Renal pelvis (tissue), 4 donors: ENCODE data around the gene SORCS1. TPM values are rescaled to one million over a fixed set of nuclear protein-coding genes. Genes with fewer than 3 reads are reported as not detected.
"Not testable (repeated sequence)": the region's sequence is repeated elsewhere in the genome, so short reads cannot be mapped to it uniquely, and the experiment has no call there.

ENCODE experiments used
- DNase-seq: peaks from one replicate; pipeline ENCODE4 v3.0.0-alpha.2; 2013
- polyA plus RNA-seq, 3 donors: library from polyadenylated mRNA; unstranded; fragments of 120-200 nt; gene quantifications; one replicate each; pipeline ENCODE4 v1.2.1, GENCODE V29; 2013; ENCODE audit not compliant: insufficient read length in 3 of 3

Gene SORCS1
- polyA plus RNA-seq, 3 donors: 9.9 to 17.5 (median 14.5) TPM

GRCh38 chr10:107054469-107055156 is 109.9 kb downstream of the SORCS1 start:
- no peak for DNase-seq

DNA sequence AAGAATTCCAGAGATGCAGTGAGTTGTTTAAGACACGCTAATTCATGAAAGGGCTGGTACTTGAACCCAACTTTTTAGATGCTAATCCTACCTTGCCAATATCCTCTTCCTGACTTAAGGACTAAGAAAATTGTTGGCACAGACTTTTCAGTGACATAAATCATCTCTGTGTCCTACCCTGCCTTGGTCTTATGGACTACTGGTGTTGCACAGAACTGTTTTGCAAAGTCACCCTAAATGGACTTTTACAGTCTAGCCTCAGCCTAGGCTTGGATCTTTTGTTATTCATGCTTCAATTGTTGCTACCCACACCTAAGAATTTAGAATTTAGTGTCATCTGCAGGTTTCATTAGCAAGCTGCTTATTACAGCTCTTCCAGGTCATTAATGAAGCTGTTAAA is 112.7 kb downstream of the SORCS1 start:
- DNase-seq: no peak

- no peak for DNase-seq
Measured at GRCh38 chr10:107043461-107043860, 121.0 kb downstream of the SORCS1 start.

- no peak for DNase-seq
Measured at GRCh38 chr10:107037192-107038122, 127.0 kb downstream of the SORCS1 start.

- no peak for DNase-seq
Measured at GRCh38 chr10:107033799-107034422, 130.6 kb downstream of the SORCS1 start.

GRCh38 chr10:107032700-107033401 is 131.7 kb downstream of the SORCS1 start:
- DNase-seq: no peak

- peak; percentile 77 for DNase-seq
Measured at GRCh38 chr10:107031931-107032699, 132.4 kb downstream of the SORCS1 start.

GRCh38 chr10:107028236-107028635 is 136.3 kb downstream of the SORCS1 start:
- DNase-seq: no peak

- no peak for DNase-seq
Measured at GRCh38 chr10:107025676-107026075, 138.8 kb downstream of the SORCS1 start.

- DNase-seq: not testable (repeated sequence)
Measured at GRCh38 chr10:107024033-107024432, 140.5 kb downstream of the SORCS1 start.

DNA sequence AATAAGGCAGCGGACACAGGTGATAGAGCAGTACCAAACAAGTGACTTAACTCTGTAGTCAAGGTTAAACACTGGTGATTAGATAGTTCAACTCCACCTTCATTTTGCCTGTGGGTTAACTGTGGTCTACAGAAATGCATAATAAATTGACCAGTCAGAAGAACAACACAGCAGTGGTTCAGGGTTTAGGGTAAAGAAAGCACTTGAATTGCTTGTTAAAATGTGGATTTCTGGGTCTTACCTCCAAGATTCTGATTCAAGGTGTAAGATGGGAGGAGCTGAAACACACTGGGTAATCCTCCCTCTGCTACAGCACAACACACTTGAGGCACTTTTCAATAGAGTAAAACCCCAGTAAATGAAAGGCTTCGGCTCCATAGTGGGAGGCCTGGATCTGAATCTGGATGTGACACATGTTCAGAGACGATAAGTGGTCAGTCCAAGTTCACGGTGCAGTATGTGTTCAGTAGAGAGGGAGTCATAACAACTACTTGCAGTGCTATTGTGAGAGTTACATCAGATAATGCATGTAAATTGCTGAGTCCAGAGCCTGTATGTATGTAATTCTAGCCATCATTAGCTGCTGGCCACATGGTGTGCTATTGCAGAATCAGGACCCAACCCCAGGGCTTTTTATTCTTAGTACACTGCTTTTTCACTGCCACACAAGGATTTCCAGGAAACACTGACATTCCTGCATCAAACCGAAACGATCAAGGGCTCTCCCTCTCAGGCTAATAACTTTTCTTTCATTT is 141.7 kb downstream of the SORCS1 start:
- DNase-seq: peak; percentile 34

DNA sequence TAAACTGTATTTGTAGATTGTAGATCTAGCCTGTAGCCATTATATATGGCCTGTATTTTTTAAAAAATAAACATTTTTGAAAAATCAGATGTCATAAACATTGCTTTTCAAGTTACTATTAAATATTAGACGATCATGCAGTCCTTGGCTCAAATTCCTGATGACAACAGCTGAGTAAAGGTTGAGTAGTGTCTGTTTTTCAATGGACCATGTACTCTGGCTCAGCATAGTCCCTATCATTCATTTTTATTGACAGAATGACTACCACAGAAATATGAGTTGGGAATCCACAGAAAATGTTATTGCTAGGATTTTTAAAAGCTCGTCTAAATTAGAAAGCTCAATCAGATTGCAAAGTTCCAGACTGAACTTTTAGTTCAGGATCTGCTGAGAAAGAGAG is 145.4 kb downstream of the SORCS1 start:
- no peak for DNase-seq

DNA sequence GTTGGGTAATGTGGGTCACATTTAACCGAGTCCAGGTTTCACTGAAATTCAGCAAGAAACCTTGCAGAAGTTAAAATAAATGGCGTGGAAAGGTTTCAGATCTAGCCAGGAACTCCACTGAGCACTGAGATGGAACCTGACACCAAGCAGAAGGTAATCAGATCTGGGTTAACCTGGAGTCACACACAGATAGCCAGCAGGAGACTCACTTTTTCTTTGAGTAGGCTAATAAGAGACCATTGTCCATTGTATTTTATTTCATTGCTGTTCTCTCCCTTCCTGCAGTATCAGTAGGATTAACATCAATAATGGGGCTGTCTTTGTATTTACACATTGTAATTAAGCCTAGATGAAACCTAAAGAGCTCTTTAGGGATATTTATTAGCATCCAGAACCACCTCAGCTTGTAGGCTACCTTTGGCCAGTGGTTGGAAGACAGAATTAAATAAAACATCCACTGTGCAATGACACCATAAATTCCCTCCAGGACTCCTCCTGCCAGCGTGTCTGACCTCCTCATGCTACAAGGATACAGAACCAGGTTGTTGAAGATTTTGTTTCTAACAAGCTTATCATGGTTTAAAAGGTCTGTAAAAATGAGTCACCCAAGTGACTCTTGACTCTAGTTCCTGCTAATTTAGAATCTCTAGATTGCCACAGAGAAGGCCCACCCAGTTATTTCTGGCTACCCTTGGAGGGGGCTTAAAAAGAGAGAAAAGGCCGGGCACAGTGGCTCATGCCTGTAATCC is 151.1 kb downstream of the SORCS1 start:
- DNase-seq: peak; percentile 35

DNA sequence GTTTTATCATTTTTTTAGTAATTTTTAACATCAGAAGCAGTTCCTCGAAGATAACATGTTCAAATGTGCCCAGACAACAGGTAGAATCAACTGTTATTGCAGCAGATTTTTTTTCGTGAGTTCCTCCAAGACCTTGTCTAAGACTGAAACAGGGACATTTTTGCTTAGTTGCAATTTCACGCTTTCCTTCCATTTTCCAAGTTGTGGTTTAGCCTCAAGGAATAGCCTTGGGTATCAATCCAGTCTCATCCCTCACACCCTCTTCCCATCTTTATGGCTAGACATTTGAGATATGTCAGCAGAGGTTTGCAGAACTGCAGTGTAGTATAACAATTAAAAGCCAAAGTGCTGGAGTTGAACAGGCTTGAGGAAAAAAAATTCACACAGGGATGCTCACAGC is 152.5 kb downstream of the SORCS1 start:
- DNase-seq: no peak

- DNase-seq: no peak
Measured at GRCh38 chr10:107011105-107011504, 153.4 kb downstream of the SORCS1 start.

DNA sequence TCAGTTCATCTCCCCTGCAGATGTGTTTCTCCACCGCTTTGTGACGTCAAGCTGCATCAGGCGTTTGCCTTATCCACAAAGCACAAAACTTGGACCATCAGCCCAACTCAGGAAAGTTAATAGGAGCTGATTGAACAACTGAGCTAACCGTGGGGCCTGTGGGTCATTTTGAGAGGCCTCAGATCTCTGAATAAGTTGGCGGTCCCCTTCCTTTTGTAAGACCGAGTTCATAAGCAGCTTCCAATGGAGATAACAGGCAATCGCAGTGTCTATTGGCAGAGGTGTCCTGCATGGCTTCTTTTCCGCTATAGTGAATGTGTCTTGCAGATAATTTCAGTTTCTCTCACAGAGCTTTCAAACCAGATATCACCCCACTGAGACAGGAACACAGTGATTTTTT is 154.0 kb downstream of the SORCS1 start:
- no peak for DNase-seq

DNA sequence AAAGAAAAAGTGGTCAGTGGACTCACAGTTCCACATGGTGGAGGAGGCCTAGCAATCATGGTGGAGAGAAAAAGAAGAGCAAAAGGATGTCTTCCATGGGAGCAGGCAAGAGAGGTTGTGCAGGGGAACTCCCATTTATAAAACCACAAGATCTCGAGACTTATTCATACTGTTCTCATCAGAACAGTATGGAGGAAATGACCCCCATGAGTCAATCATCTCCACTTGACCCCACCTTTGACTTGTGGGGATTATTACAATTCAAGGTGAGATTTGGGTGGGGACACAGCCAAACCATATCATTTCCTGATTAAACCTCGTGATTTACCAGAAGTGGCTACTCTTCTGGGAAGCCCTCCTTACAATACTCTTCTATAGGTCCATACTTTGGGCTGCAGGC is 160.1 kb downstream of the SORCS1 start:
- DNase-seq: no peak

DNA sequence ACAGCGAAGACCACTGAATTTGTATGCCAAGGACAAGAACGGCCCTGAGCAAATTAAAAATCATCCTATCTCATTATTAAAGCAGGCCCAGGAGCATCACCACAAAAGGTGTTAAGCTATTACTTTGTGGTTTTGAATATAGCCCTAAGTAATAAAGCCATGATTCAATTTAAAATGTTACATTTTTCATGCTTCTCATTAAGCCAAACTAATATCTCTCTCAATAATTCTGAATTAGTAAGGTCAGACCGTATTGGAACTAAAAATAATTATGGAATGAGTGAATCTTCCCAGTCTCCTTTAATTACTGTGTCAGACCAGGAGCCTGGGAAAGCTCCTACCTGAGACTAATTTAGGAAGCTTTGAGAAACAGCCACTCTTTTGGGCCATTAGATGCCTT is 162.4 kb downstream of the SORCS1 start:
- DNase-seq: no peak

GRCh38 chr10:106999118-106999707 is 165.3 kb downstream of the SORCS1 start:
- no peak for DNase-seq
